Measurements from ENCODE around the gene PDLIM5.

DNA sequence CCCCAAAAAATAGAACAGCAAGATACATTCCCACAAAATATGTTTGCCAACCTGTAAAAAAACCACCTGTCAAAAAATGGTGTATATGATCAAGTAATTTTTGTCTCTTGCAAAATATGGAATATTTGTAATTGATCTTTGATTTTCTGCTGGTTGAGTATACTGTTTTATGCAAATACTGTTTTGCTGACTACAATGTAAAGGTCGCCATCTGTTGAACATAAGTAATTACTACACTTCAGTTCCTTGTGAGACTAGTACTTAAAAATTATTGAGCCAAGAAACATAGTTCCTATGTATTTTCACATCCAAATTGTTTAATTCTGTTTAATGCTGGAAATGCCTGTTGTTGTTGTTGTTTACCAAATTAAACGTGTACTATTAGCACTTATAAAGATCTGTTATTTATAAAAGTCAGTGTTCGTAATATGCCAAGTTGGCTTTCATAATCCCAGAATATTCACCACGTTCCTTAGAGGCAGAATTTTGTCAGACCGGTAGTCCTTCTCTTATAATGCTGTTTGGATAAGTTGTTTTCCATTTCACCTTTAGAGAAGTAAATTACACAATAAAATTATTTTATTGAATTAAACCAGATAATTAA is 144.2 kb downstream of the PDLIM5 start:
- TF ChIP-seq, protein P1, sequence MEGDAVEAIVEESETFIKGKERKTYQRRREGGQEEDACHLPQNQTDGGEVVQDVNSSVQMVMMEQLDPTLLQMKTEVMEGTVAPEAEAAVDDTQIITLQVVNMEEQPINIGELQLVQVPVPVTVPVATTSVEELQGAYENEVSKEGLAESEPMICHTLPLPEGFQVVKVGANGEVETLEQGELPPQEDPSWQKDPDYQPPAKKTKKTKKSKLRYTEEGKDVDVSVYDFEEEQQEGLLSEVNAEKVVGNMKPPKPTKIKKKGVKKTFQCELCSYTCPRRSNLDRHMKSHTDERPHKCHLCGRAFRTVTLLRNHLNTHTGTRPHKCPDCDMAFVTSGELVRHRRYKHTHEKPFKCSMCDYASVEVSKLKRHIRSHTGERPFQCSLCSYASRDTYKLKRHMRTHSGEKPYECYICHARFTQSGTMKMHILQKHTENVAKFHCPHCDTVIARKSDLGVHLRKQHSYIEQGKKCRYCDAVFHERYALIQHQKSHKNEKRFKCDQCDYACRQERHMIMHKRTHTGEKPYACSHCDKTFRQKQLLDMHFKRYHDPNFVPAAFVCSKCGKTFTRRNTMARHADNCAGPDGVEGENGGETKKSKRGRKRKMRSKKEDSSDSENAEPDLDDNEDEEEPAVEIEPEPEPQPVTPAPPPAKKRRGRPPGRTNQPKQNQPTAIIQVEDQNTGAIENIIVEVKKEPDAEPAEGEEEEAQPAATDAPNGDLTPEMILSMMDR (IDR thresholded peaks at IDR 0.05) = peak; percentile 43 to 45
- TF ChIP-seq POLR2A (IDR thresholded peaks at IDR 0.05) = no peak

Measured in suprapubic skin (tissue), 3 donors.